Measurements from ENCODE around the gene ST8SIA3.

DNA sequence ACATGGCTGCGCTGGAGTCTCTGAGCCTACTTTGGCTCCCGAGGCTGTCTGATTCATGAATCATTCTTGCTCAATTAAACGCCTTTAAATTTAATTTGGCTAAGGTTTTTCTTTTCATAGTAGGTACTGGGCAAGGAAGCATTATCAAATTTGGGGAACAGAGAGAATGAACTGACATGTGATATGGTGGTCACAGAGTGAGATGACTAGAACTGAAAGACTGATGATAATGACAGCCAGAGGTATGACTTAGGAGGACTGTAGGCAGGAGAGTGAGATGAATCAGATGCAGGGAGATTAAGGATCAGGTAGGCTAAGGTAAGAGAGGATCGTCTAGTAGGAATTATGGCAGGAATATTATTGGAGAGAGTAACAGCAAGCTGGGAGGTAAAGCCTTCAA, 40.9 kb upstream of the ST8SIA3 start:
- TF ChIP-seq CBX5 (IDR thresholded peaks at IDR 0.05; ENCODE audit: borderline replicate concordance, low read depth) (no peak), HDAC2 (IDR thresholded peaks at IDR 0.05) (no peak), CHD4 (IDR thresholded peaks at IDR 0.05; ENCODE audit: insufficient read depth, insufficient replicate concordance, low read depth, low read length, poor library complexity, severe bottlenecking) (no peak)
- TF ChIP-seq, protein P1, sequence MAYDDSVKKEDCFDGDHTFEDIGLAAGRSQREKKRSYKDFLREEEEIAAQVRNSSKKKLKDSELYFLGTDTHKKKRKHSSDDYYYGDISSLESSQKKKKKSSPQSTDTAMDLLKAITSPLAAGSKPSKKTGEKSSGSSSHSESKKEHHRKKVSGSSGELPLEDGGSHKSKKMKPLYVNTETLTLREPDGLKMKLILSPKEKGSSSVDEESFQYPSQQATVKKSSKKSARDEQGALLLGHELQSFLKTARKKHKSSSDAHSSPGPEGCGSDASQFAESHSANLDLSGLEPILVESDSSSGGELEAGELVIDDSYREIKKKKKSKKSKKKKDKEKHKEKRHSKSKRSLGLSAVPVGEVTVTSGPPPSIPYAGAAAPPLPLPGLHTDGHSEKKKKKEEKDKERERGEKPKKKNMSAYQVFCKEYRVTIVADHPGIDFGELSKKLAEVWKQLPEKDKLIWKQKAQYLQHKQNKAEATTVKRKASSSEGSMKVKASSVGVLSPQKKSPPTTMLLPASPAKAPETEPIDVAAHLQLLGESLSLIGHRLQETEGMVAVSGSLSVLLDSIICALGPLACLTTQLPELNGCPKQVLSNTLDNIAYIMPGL (CRISPR knock-in tag; IDR thresholded peaks at IDR 0.05): no peak
- TF ChIP-seq, protein P2, sequence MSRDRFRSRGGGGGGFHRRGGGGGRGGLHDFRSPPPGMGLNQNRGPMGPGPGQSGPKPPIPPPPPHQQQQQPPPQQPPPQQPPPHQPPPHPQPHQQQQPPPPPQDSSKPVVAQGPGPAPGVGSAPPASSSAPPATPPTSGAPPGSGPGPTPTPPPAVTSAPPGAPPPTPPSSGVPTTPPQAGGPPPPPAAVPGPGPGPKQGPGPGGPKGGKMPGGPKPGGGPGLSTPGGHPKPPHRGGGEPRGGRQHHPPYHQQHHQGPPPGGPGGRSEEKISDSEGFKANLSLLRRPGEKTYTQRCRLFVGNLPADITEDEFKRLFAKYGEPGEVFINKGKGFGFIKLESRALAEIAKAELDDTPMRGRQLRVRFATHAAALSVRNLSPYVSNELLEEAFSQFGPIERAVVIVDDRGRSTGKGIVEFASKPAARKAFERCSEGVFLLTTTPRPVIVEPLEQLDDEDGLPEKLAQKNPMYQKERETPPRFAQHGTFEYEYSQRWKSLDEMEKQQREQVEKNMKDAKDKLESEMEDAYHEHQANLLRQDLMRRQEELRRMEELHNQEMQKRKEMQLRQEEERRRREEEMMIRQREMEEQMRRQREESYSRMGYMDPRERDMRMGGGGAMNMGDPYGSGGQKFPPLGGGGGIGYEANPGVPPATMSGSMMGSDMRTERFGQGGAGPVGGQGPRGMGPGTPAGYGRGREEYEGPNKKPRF (IDR thresholded peaks at IDR 0.05; ENCODE audit: low read depth, low read length): no peak

All from K562 (cell line).